H9 (cell line): ENCODE data around the gene CHCHD1. TPM values are rescaled to one million over a fixed set of nuclear protein-coding genes. Genes with fewer than 3 reads are reported as not detected.

Experiments
- DNase-seq: peaks from one replicate; pipeline ENCODE4 v3.0.0-alpha.2; 2017
- H2AFZ ChIP-seq: one replicate; pipeline ENCODE4 v1.6.1; 2013; ENCODE audit warnings: mild to moderate bottlenecking, low read length, control low read depth, moderate library complexity
- H2AK5ac ChIP-seq: 2 replicates; pipeline ENCODE4 v1.6.1; 2013; ENCODE audit warnings: low read length, control low read depth, mixed read lengths; ENCODE audit not compliant: insufficient read length
- H2BK120ac ChIP-seq: one replicate; pipeline ENCODE4 v1.6.1; 2013; ENCODE audit warnings: low read depth, mild to moderate bottlenecking, low read length, control low read depth, inconsistent platforms; ENCODE audit not compliant: poor library complexity, severe bottlenecking
- H2BK12ac ChIP-seq: 2 replicates; pipeline ENCODE4 v1.6.1; 2013; ENCODE audit warnings: low read length, control low read depth, mixed read lengths, low read depth; ENCODE audit not compliant: insufficient read length
- H2BK15ac ChIP-seq: 2 replicates; pipeline ENCODE4 v1.6.1; 2013; ENCODE audit warnings: low read depth, low read length, control low read depth
- H2BK20ac ChIP-seq: one replicate; pipeline ENCODE4 v1.6.1; 2013; ENCODE audit warnings: low read depth, mild to moderate bottlenecking, low read length, control low read depth, inconsistent platforms; ENCODE audit not compliant: poor library complexity, severe bottlenecking
- H2BK5ac ChIP-seq: 2 replicates; pipeline ENCODE4 v1.6.1; 2013; ENCODE audit warnings: low read length, control low read depth, mixed read lengths; ENCODE audit not compliant: insufficient read length
- H3K14ac ChIP-seq: 2 replicates; pipeline ENCODE4 v1.6.1; 2013; ENCODE audit warnings: low read length, control low read depth; ENCODE audit not compliant: insufficient read depth
- H3K18ac ChIP-seq: 2 replicates; pipeline ENCODE4 v1.6.1; 2013; ENCODE audit warnings: low read depth, mild to moderate bottlenecking, mixed read lengths, low read length, control low read depth; ENCODE audit not compliant: insufficient read length
- H3K23ac ChIP-seq: 2 replicates; pipeline ENCODE4 v1.6.1; 2013; ENCODE audit warnings: low read length, control low read depth, mixed read lengths, low read depth; ENCODE audit not compliant: insufficient read length
- H3K23me2 ChIP-seq: 2 replicates; pipeline ENCODE4 v1.6.1; 2013; ENCODE audit warnings: low read depth, mild to moderate bottlenecking, mixed read lengths, low read length, control low read depth; ENCODE audit not compliant: insufficient read length, poor library complexity, severe bottlenecking
- H3K27ac ChIP-seq: 2 replicates; pipeline ENCODE4 v1.5.1; 2013; ENCODE audit warnings: low read length, control low read depth, mixed read lengths, low read depth; ENCODE audit not compliant: insufficient read length
- H3K27me3 ChIP-seq: 2 replicates; pipeline ENCODE4 v1.6.1; 2013; ENCODE audit warnings: low read length, control low read depth, inconsistent platforms; ENCODE audit not compliant: insufficient read depth
- H3K4ac ChIP-seq: 2 replicates; pipeline ENCODE4 v1.6.1; 2013; ENCODE audit warnings: low read depth, mild to moderate bottlenecking, control low read depth, inconsistent platforms, low read length, moderate library complexity
- H3K4me1 ChIP-seq: 2 replicates; pipeline ENCODE4 v1.6.1; 2013; ENCODE audit warnings: low read length, control low read depth, inconsistent platforms; ENCODE audit not compliant: insufficient read depth
- H3K4me2 ChIP-seq: 2 replicates; pipeline ENCODE4 v1.6.1; 2013; ENCODE audit warnings: low read length, control low read depth, mixed read lengths; ENCODE audit not compliant: insufficient read length, insufficient read depth
- H3K56ac ChIP-seq: 2 replicates; pipeline ENCODE4 v1.6.1; 2013; ENCODE audit warnings: low read depth, mild to moderate bottlenecking, mixed read lengths, low read length, control low read depth; ENCODE audit not compliant: insufficient read length
- H3K79me1 ChIP-seq: 2 replicates; pipeline ENCODE4 v1.6.1; 2013; ENCODE audit warnings: low read depth, mild to moderate bottlenecking, moderate library complexity, low read length, control low read depth, inconsistent platforms; ENCODE audit not compliant: insufficient read depth, poor library complexity, severe bottlenecking
- H3K79me2 ChIP-seq: 2 replicates; pipeline ENCODE4 v1.6.1; 2013; ENCODE audit warnings: low read length, control low read depth, inconsistent platforms; ENCODE audit not compliant: insufficient read depth
- H3K9ac ChIP-seq: 2 replicates; pipeline ENCODE4 v1.6.1; 2013; ENCODE audit warnings: low read length, control low read depth, mixed read lengths; ENCODE audit not compliant: insufficient read length; ENCODE audit errors: extremely low read depth
- H3K9me3 ChIP-seq: one replicate; pipeline ENCODE4 v1.6.1; 2013; ENCODE audit warnings: low read depth, low read length, inconsistent platforms; ENCODE audit not compliant: control insufficient read depth
- H3T11ph ChIP-seq: one replicate; pipeline ENCODE4 v1.6.1; 2013; ENCODE audit warnings: mild to moderate bottlenecking, low read length, control low read depth, inconsistent platforms
- H4K20me1 ChIP-seq: one replicate; pipeline ENCODE4 v1.6.1; 2013; ENCODE audit not compliant: control insufficient read depth, insufficient read length, insufficient read depth
- H4K5ac ChIP-seq: 2 replicates; pipeline ENCODE4 v1.6.1; 2013; ENCODE audit warnings: low read depth, mild to moderate bottlenecking, mixed read lengths, low read length, control low read depth; ENCODE audit not compliant: insufficient read length
- H4K8ac ChIP-seq: replicated peaks from 2 replicates; pipeline ENCODE4 v1.6.1; 2013; ENCODE audit warnings: low read length, control low read depth, mixed read lengths, low read depth; ENCODE audit not compliant: insufficient read length
- H4K91ac ChIP-seq: 2 replicates; pipeline ENCODE4 v1.6.1; 2013; ENCODE audit warnings: low read depth, mild to moderate bottlenecking, moderate library complexity, mixed read lengths, low read length, control low read depth; ENCODE audit not compliant: insufficient read length
- H3K27ac Mint-ChIP-seq, 3 experiments: 2 replicates in 2 of 3; 3 replicates in 1 of 3; pipeline ENCODE4 v1.8.0; 2020 to 2021; ENCODE audit warnings: mixed read lengths in 3 of 3, mild to moderate bottlenecking in 1 of 3, moderate library complexity in 1 of 3
- H3K27me3 Mint-ChIP-seq: 2 replicates; pipeline ENCODE4 v1.8.0; 2021; ENCODE audit warnings: low read depth, mild to moderate bottlenecking, moderate library complexity, mixed read lengths
- H3K36me3 Mint-ChIP-seq, 3 experiments: 2 replicates in 2 of 3; 3 replicates in 1 of 3; pipeline ENCODE4 v1.8.0; 2020 to 2021; ENCODE audit warnings: low read depth in 3 of 3, mixed read lengths in 3 of 3; ENCODE audit not compliant: insufficient read depth in 1 of 3
- H3K4me1 Mint-ChIP-seq, 2 experiments: 2 replicates each; pipeline ENCODE4 v1.8.0; 2020; ENCODE audit warnings: mixed read lengths in 2 of 2
- H3K4me3 Mint-ChIP-seq, 2 experiments: 2 replicates in 1 of 2; 3 replicates in 1 of 2; pipeline ENCODE4 v1.8.0; 2020 to 2021; ENCODE audit warnings: mild to moderate bottlenecking in 2 of 2, mixed read lengths in 2 of 2, moderate library complexity in 1 of 2
- H3K9me3 Mint-ChIP-seq, 2 experiments: 2 replicates in 1 of 2; 3 replicates in 1 of 2; pipeline ENCODE4 v1.8.0; 2020; ENCODE audit warnings: mild to moderate bottlenecking in 2 of 2, mixed read lengths in 2 of 2, moderate library complexity in 1 of 2
- WGBS: extraction: QIAGEN DNeasy Blood & Tissue Kit; methylation state at CpG from one replicate; pipeline ENCODE4 v1.1.7; 2013; ENCODE audit warnings: missing lambda C conversion rate, low lambda C conversion rate, mixed read lengths; ENCODE audit not compliant: insufficient read length; ENCODE audit errors: extremely low coverage; 5-methylcytosine and 5-hydroxymethylcytosine counted together
- total RNA-seq: library from RNA; stranded (reverse); gene quantifications from 2 replicates; pipeline ENCODE4 v1.2.1, GENCODE V29; 2021
- TF ChIP-seq, protein P1 (sequence below): fragments of 200-600 bp; sonication (generic); conservative IDR thresholded peaks from 3 replicates; pipeline ENCODE4 v1.8.0; 2021; ENCODE audit warnings: antibody characterized with exemption, mild to moderate bottlenecking

CHCHD1 gene
- total RNA-seq, 1 experiment from 2014 or later = 45.9 TPM

DNA sequence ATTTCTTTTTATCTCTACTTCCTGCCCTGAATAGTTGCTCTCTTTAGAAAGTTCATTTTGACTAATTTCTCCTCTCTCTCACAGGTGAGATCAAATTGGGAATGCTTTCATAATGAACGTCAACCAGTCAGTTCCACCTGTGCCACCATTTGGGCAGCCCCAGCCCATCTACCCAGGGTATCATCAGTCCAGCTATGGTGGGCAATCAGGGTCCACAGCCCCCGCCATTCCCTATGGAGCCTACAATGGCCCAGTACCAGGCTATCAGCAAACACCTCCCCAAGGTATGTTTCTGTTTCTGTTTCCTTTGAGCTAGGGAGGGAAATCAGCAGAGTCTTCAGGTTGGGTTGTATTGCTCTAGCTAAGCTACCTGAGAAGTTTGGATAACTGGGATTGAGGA is 35.1 kb upstream of the CHCHD1 start:
- TF ChIP-seq, protein P1, sequence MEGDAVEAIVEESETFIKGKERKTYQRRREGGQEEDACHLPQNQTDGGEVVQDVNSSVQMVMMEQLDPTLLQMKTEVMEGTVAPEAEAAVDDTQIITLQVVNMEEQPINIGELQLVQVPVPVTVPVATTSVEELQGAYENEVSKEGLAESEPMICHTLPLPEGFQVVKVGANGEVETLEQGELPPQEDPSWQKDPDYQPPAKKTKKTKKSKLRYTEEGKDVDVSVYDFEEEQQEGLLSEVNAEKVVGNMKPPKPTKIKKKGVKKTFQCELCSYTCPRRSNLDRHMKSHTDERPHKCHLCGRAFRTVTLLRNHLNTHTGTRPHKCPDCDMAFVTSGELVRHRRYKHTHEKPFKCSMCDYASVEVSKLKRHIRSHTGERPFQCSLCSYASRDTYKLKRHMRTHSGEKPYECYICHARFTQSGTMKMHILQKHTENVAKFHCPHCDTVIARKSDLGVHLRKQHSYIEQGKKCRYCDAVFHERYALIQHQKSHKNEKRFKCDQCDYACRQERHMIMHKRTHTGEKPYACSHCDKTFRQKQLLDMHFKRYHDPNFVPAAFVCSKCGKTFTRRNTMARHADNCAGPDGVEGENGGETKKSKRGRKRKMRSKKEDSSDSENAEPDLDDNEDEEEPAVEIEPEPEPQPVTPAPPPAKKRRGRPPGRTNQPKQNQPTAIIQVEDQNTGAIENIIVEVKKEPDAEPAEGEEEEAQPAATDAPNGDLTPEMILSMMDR = no peak
- Histone ChIP-seq H3K9ac (no peak overlapping the region), H3K14ac (no peak overlapping the region), H3K9me3 (no peaks in the 10 kb centered on the region), H3K4me2 (no peak overlapping the region), H3K4me1 (peaks cover 2% of the 10 kb centered on the region; the same call in 1 of the 2 replicates), H3K79me2 (no peaks in the 10 kb centered on the region; the same call in 1 of the 2 replicates), H3K27ac (no peak overlapping the region), H3K23me2 (peaks cover 14% of the 10 kb centered on the region), H3K18ac (no peak overlapping the region), H3K23ac (no peak overlapping the region), H3K27me3 (no peaks in the 10 kb centered on the region), H4K5ac (no peak overlapping the region), H4K20me1 (no peaks in the 10 kb centered on the region), H2BK12ac (no peak overlapping the region), H2AFZ (no peak overlapping the region), H4K8ac (no peak overlapping the region), H3T11ph (no peak overlapping the region), H2AK5ac (no peak overlapping the region), H2BK15ac (no peak overlapping the region), H2BK120ac (no peak overlapping the region), H3K4ac (no peak overlapping the region), H2BK20ac (no peak overlapping the region), H2BK5ac (no peak overlapping the region), H4K91ac (no peak overlapping the region), H3K79me1 (no peaks in the 10 kb centered on the region), H3K56ac (no peak overlapping the region)
- H3K4me3 Mint-ChIP-seq = no peak overlapping the region; a peak in 2 of 5 replicates
- no peaks in the 10 kb centered on the region for H3K27me3 Mint-ChIP-seq
- no peaks in the 10 kb centered on the region for H3K9me3 Mint-ChIP-seq
- no peak for DNase-seq
- H3K4me1 Mint-ChIP-seq = peaks cover 25 to 27% of the 10 kb centered on the region in 2 experiments
- H3K36me3 Mint-ChIP-seq = peaks cover 2 to 31% (median 14%) of the 10 kb centered on the region in 3 experiments; a peak in 6 of 7 replicates
- H3K27ac Mint-ChIP-seq = no peak overlapping the region
- WGBS = no CpG with 5 or more reads among the region's 2 CpGs
